SH-SY5Y (cell line): ENCODE results near the gene CABS1.

Experiments
- GATA2 ChIP-seq: IDR thresholded peaks from 2 replicates; pipeline ENCODE4 v1.6.1; 2011; ENCODE audit warnings: mild to moderate bottlenecking, low read depth, low read length
- GATA3 ChIP-seq: IDR thresholded peaks from 2 replicates; pipeline ENCODE4 v1.6.1; 2011; ENCODE audit warnings: low read depth, mild to moderate bottlenecking, low read length, moderate library complexity

DNA sequence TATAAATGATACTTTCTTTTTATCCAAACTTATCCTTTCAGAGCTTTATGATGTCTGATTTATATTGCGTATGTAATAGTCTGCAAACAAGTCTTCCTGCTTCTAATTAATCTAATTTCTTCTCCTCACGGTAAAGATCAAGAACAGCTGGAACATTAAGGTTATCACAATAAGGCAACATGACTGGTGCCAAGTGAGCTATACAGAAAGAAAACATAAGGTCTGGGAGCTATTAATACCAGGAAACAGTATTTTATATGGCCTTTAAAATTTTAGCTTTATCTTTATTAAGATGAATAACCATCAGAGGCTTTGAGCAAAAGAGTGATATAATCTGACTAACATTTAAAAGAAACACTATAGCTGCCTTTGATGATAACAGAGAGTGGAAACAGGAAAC, 28.7 kb upstream of the CABS1 start:
- TF ChIP-seq GATA2, result no peak
- TF ChIP-seq GATA3, result no peak
